Immature natural killer cell (primary cell): ENCODE measurements around the gene AGBL1. TPM values are rescaled to one million over a fixed set of nuclear protein-coding genes. Genes with fewer than 3 reads are reported as not detected.

ENCODE experiments used
- DNase-seq, 3 donors: peaks; one replicate each; pipeline ENCODE4 v3.0.0; 2022; ENCODE audit warnings: mixed read lengths in 1 of 3
- H3K27ac Mint-ChIP-seq, 6 donors: one replicate each; pipeline ENCODE4 v1.8.0; 2020; ENCODE audit warnings: mixed read lengths in 6 of 6, mild to moderate bottlenecking in 5 of 6, inconsistent platforms in 4 of 6, moderate library complexity in 3 of 6
- H3K27me3 Mint-ChIP-seq, 3 donors: one replicate each; pipeline ENCODE4 v1.8.0; 2020 to 2021; ENCODE audit warnings: low read depth in 3 of 3, mild to moderate bottlenecking in 3 of 3, mixed read lengths in 3 of 3, moderate library complexity in 3 of 3, inconsistent platforms in 1 of 3
- H3K36me3 Mint-ChIP-seq, 3 donors: one replicate each; pipeline ENCODE4 v1.8.0; 2020; ENCODE audit warnings: mixed read lengths in 3 of 3, inconsistent platforms in 2 of 3, mild to moderate bottlenecking in 2 of 3
- H3K4me1 Mint-ChIP-seq, 2 donors: one replicate each; pipeline ENCODE4 v1.8.0; 2020; ENCODE audit warnings: inconsistent platforms in 2 of 2, mild to moderate bottlenecking in 2 of 2, mixed read lengths in 2 of 2, moderate library complexity in 1 of 2
- H3K4me3 Mint-ChIP-seq, 5 donors: one replicate each; pipeline ENCODE4 v1.8.0; 2020; ENCODE audit warnings: mild to moderate bottlenecking in 5 of 5, mixed read lengths in 5 of 5, inconsistent platforms in 3 of 5, moderate library complexity in 3 of 5
- H3K9me3 Mint-ChIP-seq, 6 donors: one replicate each; pipeline ENCODE4 v1.8.0; 2020; ENCODE audit warnings: mild to moderate bottlenecking in 6 of 6, mixed read lengths in 6 of 6, inconsistent platforms in 4 of 6, moderate library complexity in 3 of 6
- polyA plus RNA-seq, 3 donors: library from polyadenylated mRNA; unstranded; fragments of 300-500 nt; fragmentation: Illumina TruSeq; gene quantifications; one replicate each; pipeline ENCODE4 v1.2.3, GENCODE V29; 2021

AGBL1 gene
- polyA plus RNA-seq, 3 donors from 2014 or later, result not detected

- H3K27me3 Mint-ChIP-seq, result no peaks in the 10 kb centered on the region
- no peak overlapping the region for H3K4me3 Mint-ChIP-seq
- no peak overlapping the region for H3K27ac Mint-ChIP-seq
- H3K4me1 Mint-ChIP-seq, result no peaks in the 10 kb centered on the region
- H3K36me3 Mint-ChIP-seq, result no peaks in the 10 kb centered on the region
- H3K9me3 Mint-ChIP-seq, result peaks cover 0 to 11% (median 1%) of the 10 kb centered on the region in 6 donors
- no peak for DNase-seq
Measured at GRCh38 chr15:86846036-86846435, 766.4 kb downstream of the AGBL1 start.

- H3K4me3 Mint-ChIP-seq, result no peak overlapping the region
- H3K27ac Mint-ChIP-seq, result no peak overlapping the region
- no peaks in the 10 kb centered on the region for H3K36me3 Mint-ChIP-seq
- H3K4me1 Mint-ChIP-seq, result no peaks in the 10 kb centered on the region
- H3K27me3 Mint-ChIP-seq, result no peaks in the 10 kb centered on the region
- no peak for DNase-seq
- peaks cover 0 to 7% (median under 1%) of the 10 kb centered on the region in 6 donors for H3K9me3 Mint-ChIP-seq
Measured at GRCh38 chr15:86849136-86849535, 769.5 kb downstream of the AGBL1 start.

- H3K36me3 Mint-ChIP-seq, result no peaks in the 10 kb centered on the region
- no peak overlapping the region for H3K27ac Mint-ChIP-seq
- H3K9me3 Mint-ChIP-seq, result peaks cover 0 to 7% (median under 1%) of the 10 kb centered on the region in 6 donors
- no peak for DNase-seq
- H3K27me3 Mint-ChIP-seq, result no peaks in the 10 kb centered on the region
- H3K4me3 Mint-ChIP-seq, result no peak overlapping the region
- H3K4me1 Mint-ChIP-seq, result no peaks in the 10 kb centered on the region
Measured at GRCh38 chr15:86849558-86850285, 770.1 kb downstream of the AGBL1 start.

- Mint-ChIP-seq H3K4me3 (no peak overlapping the region), H3K4me1 (no peaks in the 10 kb centered on the region), H3K27ac (no peak overlapping the region), H3K9me3 (peaks cover 0 to 5% (median 0%) of the 10 kb centered on the region in 6 donors), H3K27me3 (no peaks in the 10 kb centered on the region), H3K36me3 (no peaks in the 10 kb centered on the region)
- no peak for DNase-seq
Measured at GRCh38 chr15:86850939-86851338, 771.3 kb downstream of the AGBL1 start.

- DNase-seq, result no peak
- H3K4me1 Mint-ChIP-seq, result no peaks in the 10 kb centered on the region
- peaks cover 0 to 3% (median 0%) of the 10 kb centered on the region in 6 donors for H3K9me3 Mint-ChIP-seq
- no peak overlapping the region for H3K27ac Mint-ChIP-seq
- no peaks in the 10 kb centered on the region for H3K36me3 Mint-ChIP-seq
- H3K4me3 Mint-ChIP-seq, result no peak overlapping the region
- peaks cover 0 to under 1% (median 0%) of the 10 kb centered on the region in 3 donors for H3K27me3 Mint-ChIP-seq
Measured at GRCh38 chr15:86852741-86853140, 773.1 kb downstream of the AGBL1 start.

GRCh38 chr15:86854176-86854575, 774.5 kb downstream of the AGBL1 start:
- Mint-ChIP-seq H3K27ac (no peak overlapping the region), H3K9me3 (peaks cover 0 to 6% (median 0%) of the 10 kb centered on the region in 6 donors)

GRCh38 chr15:86855307-86856291, 775.9 kb downstream of the AGBL1 start:
- H3K4me3 Mint-ChIP-seq, result no peak overlapping the region
- DNase-seq, result no peak
- H3K27me3 Mint-ChIP-seq, result peaks cover 0 to 6% (median 0%) of the 10 kb centered on the region in 3 donors
- no peak overlapping the region for H3K27ac Mint-ChIP-seq
- no peaks in the 10 kb centered on the region for H3K36me3 Mint-ChIP-seq
- H3K9me3 Mint-ChIP-seq, result peaks cover 0 to 6% (median 0%) of the 10 kb centered on the region in 6 donors
- H3K4me1 Mint-ChIP-seq, result no peaks in the 10 kb centered on the region

More at GRCh38 chr15:86854176-86854575, 774.5 kb downstream of the AGBL1 start:
- no peaks in the 10 kb centered on the region for H3K36me3 Mint-ChIP-seq
- H3K27me3 Mint-ChIP-seq, result peaks cover 0 to 6% (median 0%) of the 10 kb centered on the region in 3 donors
- H3K4me1 Mint-ChIP-seq, result no peaks in the 10 kb centered on the region
- H3K4me3 Mint-ChIP-seq, result no peak overlapping the region
- DNase-seq, result no peak

GRCh38 chr15:86857701-86858100, 778.0 kb downstream of the AGBL1 start:
- H3K36me3 Mint-ChIP-seq, result no peaks in the 10 kb centered on the region
- no peak overlapping the region for H3K27ac Mint-ChIP-seq
- H3K27me3 Mint-ChIP-seq, result peaks cover 0 to 6% (median 0%) of the 10 kb centered on the region in 3 donors
- no peak for DNase-seq
- H3K4me3 Mint-ChIP-seq, result no peak overlapping the region
- no peaks in the 10 kb centered on the region for H3K4me1 Mint-ChIP-seq
- peaks cover 0 to 6% (median 0%) of the 10 kb centered on the region in 6 donors for H3K9me3 Mint-ChIP-seq

GRCh38 chr15:86863226-86863915, 783.7 kb downstream of the AGBL1 start:
- no peak for DNase-seq
- peaks cover 0 to 6% (median 0%) of the 10 kb centered on the region in 6 donors for H3K9me3 Mint-ChIP-seq
- no peaks in the 10 kb centered on the region for H3K4me1 Mint-ChIP-seq
- H3K27me3 Mint-ChIP-seq, result peaks cover 0 to 4% (median 2%) of the 10 kb centered on the region in 3 donors
- no peaks in the 10 kb centered on the region for H3K36me3 Mint-ChIP-seq
- no peak overlapping the region for H3K4me3 Mint-ChIP-seq
- H3K27ac Mint-ChIP-seq, result no peak overlapping the region

- Mint-ChIP-seq H3K9me3 (peaks cover 0 to 10% (median 0%) of the 10 kb centered on the region in 6 donors), H3K27ac (no peak overlapping the region), H3K4me1 (no peaks in the 10 kb centered on the region), H3K27me3 (peaks cover 0 to 5% (median 0%) of the 10 kb centered on the region in 3 donors), H3K4me3 (no peak overlapping the region), H3K36me3 (no peaks in the 10 kb centered on the region)
- no peak for DNase-seq
Measured at GRCh38 chr15:86865920-86866319, 786.2 kb downstream of the AGBL1 start.

GRCh38 chr15:86870846-86871245, 791.2 kb downstream of the AGBL1 start:
- no peak overlapping the region for H3K4me3 Mint-ChIP-seq
- no peak overlapping the region for H3K27ac Mint-ChIP-seq

GRCh38 chr15:86871964-86872363, 792.3 kb downstream of the AGBL1 start:
- Mint-ChIP-seq H3K4me3 (no peak overlapping the region), H3K4me1 (no peaks in the 10 kb centered on the region), H3K27ac (no peak overlapping the region), H3K36me3 (no peaks in the 10 kb centered on the region), H3K9me3 (peaks cover 0 to 10% (median 0%) of the 10 kb centered on the region in 6 donors), H3K27me3 (peaks cover 0 to 3% (median 2%) of the 10 kb centered on the region in 3 donors)
- no peak for DNase-seq

More at GRCh38 chr15:86870846-86871245, 791.2 kb downstream of the AGBL1 start:
- no peak for DNase-seq
- peaks cover 0 to 10% (median 0%) of the 10 kb centered on the region in 6 donors for H3K9me3 Mint-ChIP-seq
- H3K4me1 Mint-ChIP-seq, result no peaks in the 10 kb centered on the region
- H3K36me3 Mint-ChIP-seq, result no peaks in the 10 kb centered on the region
- peaks cover 0 to 3% (median 2%) of the 10 kb centered on the region in 3 donors for H3K27me3 Mint-ChIP-seq

- H3K9me3 Mint-ChIP-seq, result peaks cover 0 to 7% (median 0%) of the 10 kb centered on the region in 6 donors
- H3K27me3 Mint-ChIP-seq, result peaks cover 0 to 3% (median 2%) of the 10 kb centered on the region in 3 donors
- no peak overlapping the region for H3K27ac Mint-ChIP-seq
- no peak overlapping the region for H3K4me3 Mint-ChIP-seq
- no peaks in the 10 kb centered on the region for H3K4me1 Mint-ChIP-seq
- no peak for DNase-seq
- H3K36me3 Mint-ChIP-seq, result no peaks in the 10 kb centered on the region
Measured at GRCh38 chr15:86872782-86873181, 793.1 kb downstream of the AGBL1 start.
